Stimulated activated memory B cell treated with anti-CD40 and anti-IgM and Interleukin-4, amounts not matched to agents 10 μg/mL and 1 μg/mL and 100 μg/mL, for 72 hours (primary cell): ENCODE measurements around the gene F2RL3.

Experiments used
- ATAC-seq: fragments of 150-1000 bp; cut with Tn5 transposase; 2 replicates; pipeline ENCODE4 v1.10.0; 2021
- H3K27ac Mint-ChIP-seq: one replicate; pipeline ENCODE4 v1.8.0; 2022; ENCODE audit warnings: mild to moderate bottlenecking, mixed read lengths
- H3K27me3 Mint-ChIP-seq: one replicate; pipeline ENCODE4 v1.8.0; 2022; ENCODE audit warnings: mixed read lengths
- H3K36me3 Mint-ChIP-seq: one replicate; pipeline ENCODE4 v1.8.0; 2022; ENCODE audit warnings: mixed read lengths
- H3K4me1 Mint-ChIP-seq: one replicate; pipeline ENCODE4 v1.8.0; 2022; ENCODE audit warnings: mixed read lengths
- H3K4me3 Mint-ChIP-seq: one replicate; pipeline ENCODE4 v1.8.0; 2022; ENCODE audit warnings: mild to moderate bottlenecking, moderate library complexity, mixed read lengths
- H3K9me3 Mint-ChIP-seq: one replicate; pipeline ENCODE4 v1.8.0; 2022; ENCODE audit warnings: mixed read lengths

The F2RL3 gene

DNA sequence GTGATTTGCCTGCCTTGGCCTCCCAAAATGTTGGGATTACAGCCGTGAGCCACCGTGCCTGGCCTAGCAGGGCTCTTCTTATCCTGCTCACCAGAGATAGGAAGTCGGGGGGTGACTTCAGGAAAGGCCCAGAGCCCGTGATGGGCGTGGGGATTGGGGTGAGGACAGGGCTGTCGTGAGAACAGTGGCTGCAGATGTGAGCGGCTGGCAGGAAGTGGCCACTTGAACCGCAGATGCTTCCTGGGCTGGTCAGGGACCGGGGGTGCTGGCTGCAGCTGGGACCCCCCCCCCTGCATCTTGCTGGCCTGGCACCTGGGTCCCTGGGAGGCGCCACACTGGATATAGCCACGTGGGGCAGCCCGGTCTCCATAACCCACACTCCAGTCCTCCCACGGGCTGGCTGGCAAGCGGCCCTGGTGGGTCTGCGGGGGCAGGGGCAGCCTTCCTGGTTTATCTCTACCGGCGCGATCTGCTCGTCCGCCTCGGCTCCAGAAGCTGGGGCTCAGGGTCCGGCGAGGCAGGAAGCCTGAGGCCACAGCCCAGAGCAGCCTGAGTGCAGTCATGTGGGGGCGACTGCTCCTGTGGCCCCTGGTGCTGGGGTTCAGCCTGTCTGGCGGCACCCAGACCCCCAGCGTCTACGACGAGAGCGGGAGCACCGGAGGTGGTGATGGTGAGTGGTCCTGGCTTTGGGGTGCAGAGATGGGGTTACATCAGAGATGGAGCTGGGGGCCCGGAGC is at the start of gene F2RL3:
Gene F2RL3, plus strand, starts transcription at position 371 of the 737 bp plus-strand sequence. Its CDS starts 191 bp downstream, at position 562.
- H3K4me3 Mint-ChIP-seq, result peak within 1 kb of the TSS; percentile 49

DNA sequence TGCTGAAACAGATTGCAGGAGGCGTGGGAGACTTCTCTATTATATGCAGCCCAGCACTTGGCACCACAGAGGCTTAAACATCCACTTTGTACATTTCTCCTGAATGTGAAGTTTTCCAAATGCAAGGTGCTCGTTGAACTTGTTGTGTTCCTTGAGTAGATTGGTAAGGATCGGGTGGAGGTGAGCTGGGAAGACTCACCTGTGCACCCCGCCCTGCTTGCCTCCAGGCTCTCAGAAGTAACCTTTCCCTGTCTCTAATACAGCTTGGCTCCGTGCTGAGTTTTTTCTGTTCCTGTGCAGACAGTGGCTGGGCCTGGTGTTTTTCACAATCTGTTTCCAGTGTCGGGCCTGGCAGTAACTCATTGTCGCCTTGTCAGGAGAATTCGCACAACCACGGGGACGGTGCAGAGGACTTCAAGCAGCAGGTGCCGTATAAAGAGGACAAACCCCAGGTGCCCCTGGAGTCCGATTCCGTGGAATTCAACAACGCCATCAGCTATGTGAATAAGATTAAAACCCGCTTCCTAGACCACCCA is 47.3 kb upstream of the F2RL3 start:
- H3K4me3 Mint-ChIP-seq, result no peak overlapping the region
- peaks cover 62% of the 10 kb centered on the region for H3K36me3 Mint-ChIP-seq
- no peaks in the 10 kb centered on the region for H3K9me3 Mint-ChIP-seq
- no peak for ATAC-seq
- no peaks in the 10 kb centered on the region for H3K27me3 Mint-ChIP-seq
- peaks cover 21% of the 10 kb centered on the region for H3K4me1 Mint-ChIP-seq
- H3K27ac Mint-ChIP-seq, result no peak overlapping the region

More for the DNA sequence above, at the start of gene F2RL3:
- ATAC-seq, result peak; percentile 70
- Mint-ChIP-seq H3K27ac (peak within 1 kb of the TSS; percentile 71), H3K27me3 (peaks cover 23% of the 10 kb centered on the region), H3K36me3 (no peaks in the 10 kb centered on the region), H3K9me3 (no peaks in the 10 kb centered on the region), H3K4me1 (peaks cover 39% of the 10 kb centered on the region)

DNA sequence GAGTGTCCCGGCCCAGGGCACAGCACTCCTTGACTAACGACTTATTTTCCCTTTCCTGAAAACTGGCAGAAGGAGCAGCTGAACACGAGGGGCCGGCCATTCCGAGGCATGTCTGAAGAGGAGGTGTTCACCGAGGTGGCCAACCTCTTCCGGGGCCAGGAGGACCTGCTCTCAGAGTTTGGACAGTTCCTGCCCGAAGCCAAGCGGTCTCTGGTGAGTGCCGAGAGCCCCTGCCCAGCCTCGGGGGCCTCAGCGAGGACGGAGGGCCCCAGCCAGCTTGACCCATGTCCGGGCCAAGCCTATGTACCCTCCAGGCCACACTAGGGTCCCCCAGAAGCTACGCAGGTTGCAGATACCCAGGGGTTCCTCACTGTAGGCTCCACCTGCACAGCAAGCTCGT is 41.9 kb upstream of the F2RL3 start:
- Mint-ChIP-seq H3K36me3 (peaks cover 66% of the 10 kb centered on the region), H3K4me3 (no peak overlapping the region), H3K4me1 (peaks cover 7% of the 10 kb centered on the region), H3K27ac (no peak overlapping the region), H3K9me3 (no peaks in the 10 kb centered on the region), H3K27me3 (no peaks in the 10 kb centered on the region)
- no peak for ATAC-seq

DNA sequence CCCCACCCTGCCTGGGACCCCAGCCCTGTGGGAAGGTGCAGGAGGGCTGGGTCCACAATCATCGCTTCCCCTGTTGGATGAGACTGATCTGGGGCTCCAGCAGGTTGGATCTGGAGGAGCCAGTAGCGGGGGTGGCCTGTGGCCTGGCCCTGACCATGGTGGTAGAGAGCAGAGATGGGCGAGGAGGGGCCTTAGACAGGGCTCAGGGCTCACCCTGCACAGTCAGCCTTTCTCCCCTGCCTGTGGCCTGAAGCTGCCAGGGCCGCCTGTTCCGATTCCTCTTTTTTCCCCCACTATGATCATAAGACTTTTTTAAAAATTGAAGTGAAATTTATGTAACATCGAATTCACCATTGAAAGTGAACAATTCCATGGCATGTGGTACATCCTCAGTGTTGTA is 41.4 kb upstream of the F2RL3 start:
- no peaks in the 10 kb centered on the region for H3K27me3 Mint-ChIP-seq
- no peaks in the 10 kb centered on the region for H3K9me3 Mint-ChIP-seq
- peaks cover 70% of the 10 kb centered on the region for H3K36me3 Mint-ChIP-seq
- no peak for ATAC-seq
- no peak overlapping the region for H3K27ac Mint-ChIP-seq
- H3K4me3 Mint-ChIP-seq, result no peak overlapping the region
- peaks cover 7% of the 10 kb centered on the region for H3K4me1 Mint-ChIP-seq

DNA sequence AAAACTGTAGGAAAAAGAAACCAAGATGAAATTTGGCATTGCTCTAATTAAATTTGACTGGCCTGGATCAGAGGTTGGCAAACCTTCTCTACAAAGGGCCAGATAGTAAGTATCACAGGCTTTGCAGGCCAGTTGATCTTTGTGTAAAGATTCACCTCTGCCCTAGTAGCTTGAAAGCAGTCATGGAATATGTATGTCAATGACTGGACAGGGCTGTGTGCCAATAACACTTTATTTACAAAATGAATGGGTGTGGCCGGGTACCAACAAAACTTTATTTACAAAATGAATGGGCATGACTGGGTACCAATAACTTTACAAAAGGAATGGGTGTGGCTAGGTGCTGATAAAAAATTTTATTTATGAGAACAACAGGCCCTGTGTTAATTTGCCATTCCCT is 39.6 kb upstream of the F2RL3 start:
- H3K4me3 Mint-ChIP-seq, result no peak overlapping the region
- H3K27me3 Mint-ChIP-seq, result no peaks in the 10 kb centered on the region
- H3K27ac Mint-ChIP-seq, result no peak overlapping the region
- H3K9me3 Mint-ChIP-seq, result no peaks in the 10 kb centered on the region
- peaks cover 7% of the 10 kb centered on the region for H3K4me1 Mint-ChIP-seq
- ATAC-seq, result no peak
- peaks cover 72% of the 10 kb centered on the region for H3K36me3 Mint-ChIP-seq

DNA sequence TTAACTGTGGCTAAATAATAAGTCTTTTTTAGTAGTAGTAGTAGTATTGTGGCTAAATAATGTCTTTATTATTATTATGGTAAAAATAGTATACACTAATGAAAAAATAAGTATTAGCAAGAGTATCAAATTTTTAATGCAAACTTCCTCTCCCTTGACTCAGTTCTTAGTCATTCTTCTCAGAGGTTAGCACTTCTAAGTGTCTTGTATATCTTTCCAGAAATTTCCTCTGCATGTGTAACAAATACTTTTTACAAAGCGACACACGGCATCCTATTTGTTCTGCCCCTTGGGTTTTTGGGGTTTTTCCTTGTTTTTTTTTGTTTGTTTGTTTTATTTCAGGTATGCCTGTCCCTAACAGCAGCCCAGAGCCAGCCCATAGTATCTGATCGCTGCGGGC is 38.7 kb upstream of the F2RL3 start:
- Mint-ChIP-seq H3K27me3 (no peaks in the 10 kb centered on the region), H3K4me1 (no peaks in the 10 kb centered on the region), H3K4me3 (no peak overlapping the region), H3K27ac (no peak overlapping the region), H3K9me3 (no peaks in the 10 kb centered on the region), H3K36me3 (peaks cover 72% of the 10 kb centered on the region)
- no peak for ATAC-seq

DNA sequence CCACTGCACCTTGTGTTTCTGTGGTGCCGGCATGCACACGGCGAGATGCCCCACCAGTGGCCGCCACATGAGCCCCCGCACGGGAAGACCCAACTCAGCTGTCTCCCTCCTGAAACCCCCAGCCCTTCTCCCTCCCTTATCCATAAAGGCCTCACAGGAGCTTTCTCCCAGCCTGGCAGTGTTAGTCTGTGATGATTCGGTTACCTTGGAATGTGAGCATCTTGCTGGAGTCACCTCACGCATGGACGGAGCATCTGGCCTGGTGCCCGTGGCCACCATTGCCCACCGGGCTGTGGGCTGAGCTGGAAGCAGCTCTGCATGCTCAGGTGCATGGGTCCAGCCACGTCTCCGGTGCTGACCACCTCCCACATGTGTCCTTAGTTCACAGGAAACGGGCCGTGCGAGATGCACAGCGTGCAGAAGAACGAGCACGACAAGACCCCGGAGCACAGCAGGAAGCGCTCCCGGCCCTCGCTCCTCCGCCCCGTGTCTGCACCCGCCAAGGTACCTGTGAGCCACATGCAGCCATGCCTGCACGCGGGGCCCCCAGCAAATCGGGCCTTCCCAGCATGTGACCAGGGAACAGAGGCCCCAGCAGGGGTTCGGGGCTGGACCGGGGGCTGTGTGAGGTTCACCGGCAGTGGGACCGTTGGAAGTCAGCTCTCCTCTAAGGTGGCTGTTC is 37.6 kb upstream of the F2RL3 start:
- H3K9me3 Mint-ChIP-seq, result no peaks in the 10 kb centered on the region
- peaks cover 74% of the 10 kb centered on the region for H3K36me3 Mint-ChIP-seq
- H3K4me3 Mint-ChIP-seq, result no peak overlapping the region
- no peak for ATAC-seq
- no peaks in the 10 kb centered on the region for H3K27me3 Mint-ChIP-seq
- H3K4me1 Mint-ChIP-seq, result no peaks in the 10 kb centered on the region
- H3K27ac Mint-ChIP-seq, result no peak overlapping the region

DNA sequence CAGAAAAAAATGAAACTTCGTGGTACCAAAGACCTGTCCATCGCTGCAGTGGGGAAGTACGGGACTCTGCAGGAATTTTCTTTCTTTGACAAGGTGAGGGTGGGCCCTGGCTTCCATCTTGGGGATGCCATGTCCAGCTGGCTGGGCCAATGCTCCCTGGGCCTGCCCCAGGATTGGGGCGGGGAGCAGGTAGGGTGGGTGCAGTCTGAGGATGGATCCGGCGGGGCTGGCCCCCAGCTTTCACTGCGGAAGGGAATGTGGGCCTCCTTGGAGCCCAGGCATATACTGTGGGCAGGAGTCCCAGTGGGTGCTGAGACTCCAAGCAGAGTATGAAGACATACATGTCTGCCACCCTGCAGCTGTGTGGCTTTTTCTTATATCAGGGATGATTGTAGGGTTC is 35.7 kb upstream of the F2RL3 start:
- no peak overlapping the region for H3K4me3 Mint-ChIP-seq
- peaks cover 70% of the 10 kb centered on the region for H3K36me3 Mint-ChIP-seq
- no peak for ATAC-seq
- no peak overlapping the region for H3K27ac Mint-ChIP-seq
- no peaks in the 10 kb centered on the region for H3K4me1 Mint-ChIP-seq
- H3K9me3 Mint-ChIP-seq, result no peaks in the 10 kb centered on the region
- H3K27me3 Mint-ChIP-seq, result no peaks in the 10 kb centered on the region

DNA sequence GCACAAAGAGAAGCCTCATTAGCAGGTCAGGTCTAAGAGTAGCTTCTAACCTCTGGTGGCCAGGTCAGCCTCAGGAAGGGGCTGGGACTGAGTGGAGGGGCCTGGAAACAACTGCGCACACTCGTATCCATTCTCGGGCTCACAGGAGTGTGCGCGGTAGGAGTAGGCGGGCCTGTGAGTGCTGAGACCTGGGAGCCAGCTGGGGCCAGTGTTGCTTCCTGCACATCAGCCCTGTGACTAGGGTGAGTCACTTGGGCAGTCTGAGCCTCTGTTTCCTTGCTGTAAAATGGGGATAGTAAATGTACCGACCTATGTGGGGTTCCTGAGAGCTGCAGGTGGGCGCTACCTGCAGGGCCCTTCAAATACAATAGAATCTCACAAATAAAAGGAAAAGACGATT is 32.7 kb upstream of the F2RL3 start:
- H3K36me3 Mint-ChIP-seq, result peaks cover 70% of the 10 kb centered on the region
- H3K27ac Mint-ChIP-seq, result no peak overlapping the region
- H3K4me3 Mint-ChIP-seq, result no peak overlapping the region

DNA sequence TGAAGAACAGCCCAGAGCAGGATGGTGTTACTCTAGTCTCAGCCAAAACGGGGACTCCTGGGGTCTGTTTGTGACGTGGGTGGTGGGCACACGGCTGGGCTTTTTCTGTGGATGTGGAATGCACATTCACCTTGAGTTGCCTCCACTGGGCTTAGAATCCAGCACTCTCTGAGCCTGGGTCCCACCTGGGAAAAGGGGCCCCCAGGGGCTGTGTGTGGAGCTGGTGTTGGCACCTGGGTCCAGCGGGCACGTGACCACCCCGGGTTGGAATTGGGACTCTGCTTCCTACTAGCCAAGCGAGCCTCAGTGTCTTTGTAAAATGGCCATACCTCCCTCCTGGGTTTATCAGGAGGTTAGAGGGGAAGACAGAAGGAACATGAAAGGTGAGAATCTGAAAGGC is 29.2 kb upstream of the F2RL3 start:
- no peaks in the 10 kb centered on the region for H3K9me3 Mint-ChIP-seq
- no peak for ATAC-seq
- H3K36me3 Mint-ChIP-seq, result peaks cover 61% of the 10 kb centered on the region
- peaks cover 12% of the 10 kb centered on the region for H3K4me1 Mint-ChIP-seq
- no peak overlapping the region for H3K27ac Mint-ChIP-seq
- no peak overlapping the region for H3K4me3 Mint-ChIP-seq
- no peaks in the 10 kb centered on the region for H3K27me3 Mint-ChIP-seq

More for the DNA sequence above, 32.7 kb upstream of the F2RL3 start:
- peaks cover 6% of the 10 kb centered on the region for H3K4me1 Mint-ChIP-seq
- no peaks in the 10 kb centered on the region for H3K27me3 Mint-ChIP-seq
- no peak for ATAC-seq
- no peaks in the 10 kb centered on the region for H3K9me3 Mint-ChIP-seq

DNA sequence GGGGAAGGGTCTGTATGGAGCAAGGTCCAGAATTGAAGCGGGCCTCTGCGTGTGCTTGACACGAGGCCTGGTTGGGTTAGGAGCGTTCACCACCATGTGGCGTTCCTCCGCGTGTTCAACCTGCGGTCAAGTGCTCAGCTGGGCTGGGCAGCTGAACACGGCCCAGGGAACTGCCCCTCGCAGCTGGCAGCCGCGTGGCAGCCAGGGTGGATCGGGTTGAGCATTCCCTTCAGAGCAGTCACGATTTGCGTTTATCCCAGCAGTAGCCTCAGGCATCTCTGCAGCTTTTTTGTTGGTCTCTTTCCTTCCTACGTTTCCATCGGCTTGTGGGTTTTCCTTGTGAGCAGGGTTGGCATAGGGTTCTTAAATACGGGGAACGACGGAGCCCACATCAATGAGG is 28.7 kb upstream of the F2RL3 start:
- H3K27ac Mint-ChIP-seq, result no peak overlapping the region
- peaks cover 12% of the 10 kb centered on the region for H3K4me1 Mint-ChIP-seq
- peaks cover 56% of the 10 kb centered on the region for H3K36me3 Mint-ChIP-seq
- no peak for ATAC-seq
- no peak overlapping the region for H3K4me3 Mint-ChIP-seq
- H3K9me3 Mint-ChIP-seq, result no peaks in the 10 kb centered on the region
- H3K27me3 Mint-ChIP-seq, result no peaks in the 10 kb centered on the region

DNA sequence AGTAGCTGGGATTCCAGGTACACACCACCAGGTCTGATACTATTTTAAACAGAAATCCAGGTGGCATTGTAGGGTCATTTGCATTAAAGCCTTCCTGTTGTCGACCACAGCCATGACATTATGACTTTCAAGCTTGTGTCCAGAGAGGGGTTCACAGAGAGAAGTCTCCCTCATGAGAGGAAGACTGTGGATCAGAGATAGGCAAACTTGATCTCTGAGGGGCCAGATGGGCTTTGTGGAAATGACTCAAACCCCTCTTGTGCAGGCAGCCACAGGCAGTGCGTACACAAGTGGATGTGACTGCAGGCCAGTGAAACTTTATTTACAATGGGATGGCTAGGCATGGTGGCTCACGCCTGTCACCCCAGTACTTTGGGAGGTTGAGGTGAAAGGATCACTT is 27.8 kb upstream of the F2RL3 start:
- Mint-ChIP-seq H3K4me3 (no peak overlapping the region), H3K36me3 (peaks cover 62% of the 10 kb centered on the region), H3K9me3 (no peaks in the 10 kb centered on the region), H3K4me1 (peaks cover 12% of the 10 kb centered on the region), H3K27ac (no peak overlapping the region), H3K27me3 (no peaks in the 10 kb centered on the region)
- no peak for ATAC-seq

DNA sequence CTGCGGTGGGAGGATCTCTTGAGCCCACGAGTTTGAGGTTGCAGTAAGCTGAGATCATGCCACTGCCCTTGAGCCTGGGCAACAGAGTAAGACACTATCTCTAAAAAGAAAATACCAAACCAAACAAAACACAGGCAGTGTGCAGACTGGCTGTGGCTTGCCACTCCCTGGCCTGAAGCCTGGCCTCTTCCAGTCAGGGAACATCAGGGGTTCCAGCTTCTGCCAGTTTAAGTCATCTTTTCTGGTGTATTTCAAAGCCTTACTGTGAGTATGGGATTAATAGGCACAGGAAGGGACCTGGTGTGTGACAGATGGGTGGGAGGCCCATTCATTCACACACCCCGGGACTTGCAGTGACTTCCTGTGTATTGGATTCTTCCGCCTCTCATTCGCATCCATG is 27.0 kb upstream of the F2RL3 start:
- peaks cover 65% of the 10 kb centered on the region for H3K36me3 Mint-ChIP-seq
- no peak for ATAC-seq
- no peak overlapping the region for H3K4me3 Mint-ChIP-seq
- no peaks in the 10 kb centered on the region for H3K9me3 Mint-ChIP-seq
- peaks cover 12% of the 10 kb centered on the region for H3K4me1 Mint-ChIP-seq
- no peaks in the 10 kb centered on the region for H3K27me3 Mint-ChIP-seq
- H3K27ac Mint-ChIP-seq, result no peak overlapping the region

DNA sequence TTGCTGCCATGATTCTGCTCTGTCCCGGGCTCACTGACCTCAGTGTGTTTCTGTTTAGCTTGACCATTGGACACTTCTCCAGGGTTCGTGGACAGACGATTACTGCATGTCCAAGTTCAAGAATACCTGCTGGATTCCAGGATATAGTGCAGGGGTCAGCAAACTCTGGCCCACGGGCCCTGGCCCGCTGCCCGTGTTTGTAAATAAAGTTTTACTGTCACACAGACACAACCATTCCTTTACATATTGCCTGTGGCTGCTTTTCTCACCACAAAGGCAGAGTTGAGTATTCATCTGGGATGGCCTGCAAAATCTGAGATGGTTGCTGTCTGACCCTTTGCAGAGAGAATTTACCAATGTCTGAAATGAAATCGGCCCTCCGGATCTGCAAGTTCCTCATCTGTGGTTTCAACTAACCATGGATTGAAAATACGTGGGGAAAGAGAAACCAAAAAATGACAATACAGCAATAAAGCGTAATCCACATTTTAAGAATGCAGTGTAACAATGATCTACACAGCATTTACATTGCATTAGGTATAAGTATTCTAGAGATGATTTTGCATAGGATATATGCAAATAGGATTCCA is 25.9 kb upstream of the F2RL3 start:
- no peaks in the 10 kb centered on the region for H3K9me3 Mint-ChIP-seq
- H3K4me1 Mint-ChIP-seq, result peaks cover 12% of the 10 kb centered on the region
- H3K27ac Mint-ChIP-seq, result no peak overlapping the region
- no peaks in the 10 kb centered on the region for H3K27me3 Mint-ChIP-seq
- H3K36me3 Mint-ChIP-seq, result peaks cover 67% of the 10 kb centered on the region
- H3K4me3 Mint-ChIP-seq, result no peak overlapping the region
- no peak for ATAC-seq

DNA sequence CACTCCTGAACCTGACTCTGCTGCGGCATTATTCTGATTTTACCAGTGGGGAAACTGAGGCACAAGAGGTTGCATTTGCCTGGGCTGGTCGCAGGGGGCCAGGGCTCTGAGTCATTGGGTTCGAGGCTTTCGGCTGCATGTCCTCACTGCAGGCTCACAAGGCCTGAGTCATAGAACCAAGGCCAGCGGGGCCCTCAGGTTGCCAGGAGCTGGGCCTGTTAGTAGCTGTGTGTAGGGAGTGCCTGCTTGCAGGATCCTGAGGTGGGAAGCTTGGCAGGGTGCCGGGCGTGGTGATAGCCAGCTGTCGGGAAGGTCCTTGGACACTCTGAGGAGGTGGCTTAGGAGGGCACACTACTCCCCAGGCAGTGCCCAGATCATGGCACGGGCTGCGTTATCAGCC is 21.6 kb upstream of the F2RL3 start:
- no peak for ATAC-seq
- H3K9me3 Mint-ChIP-seq, result no peaks in the 10 kb centered on the region
- H3K4me3 Mint-ChIP-seq, result no peak overlapping the region
- no peaks in the 10 kb centered on the region for H3K27me3 Mint-ChIP-seq
- no peak overlapping the region for H3K27ac Mint-ChIP-seq
- peaks cover 77% of the 10 kb centered on the region for H3K36me3 Mint-ChIP-seq
- peaks cover 5% of the 10 kb centered on the region for H3K4me1 Mint-ChIP-seq
